Endothelial cell of umbilical vein (primary cell): ENCODE data around the gene MED12L.

Experiments
- CTCF ChIP-seq, 2 donors: IDR thresholded peaks; 1 replicate in 1 of 2; 2 replicates in 1 of 2; pipeline ENCODE4 v1.5.1; 2011; ENCODE audit warnings: low read length in 2 of 2, mild to moderate bottlenecking in 2 of 2, moderate library complexity in 2 of 2, control low read depth in 1 of 2, inconsistent platforms in 1 of 2, low read depth in 1 of 2; ENCODE audit not compliant: insufficient read depth in 1 of 2; ENCODE audit errors: extremely low read depth in 1 of 2
- EZH2 ChIP-seq: IDR thresholded peaks from 2 replicates; pipeline ENCODE4 v1.6.1; 2012; ENCODE audit warnings: borderline replicate concordance, low read depth, mild to moderate bottlenecking, moderate library complexity, low read length, inconsistent platforms; ENCODE audit not compliant: severe bottlenecking
- FOS ChIP-seq: IDR thresholded peaks from 2 replicates; pipeline ENCODE4 v1.6.1; 2011; ENCODE audit warnings: mild to moderate bottlenecking, low read length, moderate library complexity, borderline replicate concordance; ENCODE audit not compliant: insufficient read depth
- JUN ChIP-seq: IDR thresholded peaks from 2 replicates; pipeline ENCODE4 v1.6.1; 2011; ENCODE audit warnings: borderline replicate concordance, low read depth; ENCODE audit not compliant: insufficient read length, insufficient read depth
- MYC ChIP-seq: IDR thresholded peaks from one replicate; pipeline ENCODE4 v1.6.1; 2011; ENCODE audit warnings: mild to moderate bottlenecking, low read depth, low read length
- POLR2A ChIP-seq: IDR thresholded peaks from 2 replicates; pipeline ENCODE4 v1.6.1; 2012; ENCODE audit warnings: low read depth, mild to moderate bottlenecking, control low read depth, low read length

DNA sequence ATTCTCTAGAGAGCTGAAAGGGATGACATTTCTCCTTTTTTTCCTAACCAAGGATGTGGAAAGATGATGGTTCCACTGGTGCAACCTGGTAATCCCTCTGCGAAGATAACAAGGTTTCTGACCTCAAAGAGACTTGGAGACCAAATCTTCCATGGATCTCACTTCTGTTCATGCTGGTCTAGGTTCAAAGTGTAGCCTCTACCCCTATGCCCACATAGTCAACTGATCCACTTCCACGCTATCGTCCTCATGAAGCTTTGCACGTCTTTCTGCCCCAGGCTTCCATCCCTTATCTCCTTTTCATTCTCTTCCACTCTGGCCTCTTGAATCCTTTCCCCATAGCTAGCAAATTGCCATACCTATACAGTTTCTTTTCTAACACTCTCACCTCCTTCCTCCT lies 8.8 kb upstream of the MED12L start:
- TF ChIP-seq FOS (no peak), MYC (no peak), CTCF (IDR thresholded peaks at IDR 0.05; ENCODE audit: extremely low read depth in 1 of 2, insufficient read depth in 1 of 2, low read depth in 1 of 2, low read length in 2 of 2) (no peak), POLR2A (no peak), JUN (no peak), EZH2 (no peak)
